Measurements from ENCODE around the gene MYOCOS. TPM values are rescaled to one million over a fixed set of nuclear protein-coding genes. Genes with fewer than 3 reads are reported as not detected.
A peak's percentile ranks its signal among the peaks of the same experiment; 100 is the strongest.

MYOCOS gene
- total RNA-seq, 1 experiment from 2014 or later: not detected

DNA sequence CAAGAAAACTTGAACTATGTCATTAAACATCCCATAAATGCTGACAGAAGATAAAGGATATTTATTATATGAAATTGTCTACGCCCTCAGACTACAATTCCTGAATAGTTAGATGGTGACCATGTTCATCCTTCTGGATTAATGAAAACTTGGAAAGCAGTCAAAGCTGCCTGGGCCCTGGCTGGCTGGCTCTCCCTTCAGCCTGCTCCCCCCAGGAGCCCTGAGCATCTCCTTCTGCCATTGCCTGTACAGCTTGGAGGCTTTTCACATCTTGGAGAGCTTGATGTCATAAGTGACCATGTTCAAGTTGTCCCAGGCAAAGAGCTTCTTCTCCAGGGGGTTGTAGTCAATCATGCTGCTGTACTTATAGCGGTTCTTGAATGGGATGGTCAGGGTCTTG is 13.6 kb downstream of the MYOCOS start:
- H3K9me3 ChIP-seq (ENCODE audit: control insufficient read depth, insufficient read depth, low read depth, low read length): no peaks in the 10 kb centered on the region
- intact Hi-C loops (cut with micrococcal nuclease; ENCODE audit: unreplicated experiment) (no loop called here), in situ Hi-C loops (cut with HindIII; ENCODE audit: low pct_unique_long_range_greater_than_20kb, low sequenced_read_pairs) (no loop called here)
- H3K4me1 ChIP-seq (ENCODE audit: control insufficient read depth, insufficient read depth, low read length): no peaks in the 10 kb centered on the region
- no peaks in the 10 kb centered on the region for H3K36me3 ChIP-seq (ENCODE audit: control insufficient read depth, insufficient read depth, low read length)
- BruUV-seq (replicated peaks): no TSS peak
- ChIA-PET POLR2A (no interaction called here), CTCF (no interaction called here)
- no peak for DNase-seq (ENCODE audit: low read depth, low spot score)
- H3K4me3 ChIP-seq (ENCODE audit: low read depth in 2 of 2, low read length in 2 of 2): no peak overlapping the region
- no peak for ATAC-seq
- no peak for TF ChIP-seq TCF7L2 (IDR thresholded peaks at IDR 0.05; ENCODE audit: low read depth, low read length)
- TF ChIP-seq, protein P1, sequence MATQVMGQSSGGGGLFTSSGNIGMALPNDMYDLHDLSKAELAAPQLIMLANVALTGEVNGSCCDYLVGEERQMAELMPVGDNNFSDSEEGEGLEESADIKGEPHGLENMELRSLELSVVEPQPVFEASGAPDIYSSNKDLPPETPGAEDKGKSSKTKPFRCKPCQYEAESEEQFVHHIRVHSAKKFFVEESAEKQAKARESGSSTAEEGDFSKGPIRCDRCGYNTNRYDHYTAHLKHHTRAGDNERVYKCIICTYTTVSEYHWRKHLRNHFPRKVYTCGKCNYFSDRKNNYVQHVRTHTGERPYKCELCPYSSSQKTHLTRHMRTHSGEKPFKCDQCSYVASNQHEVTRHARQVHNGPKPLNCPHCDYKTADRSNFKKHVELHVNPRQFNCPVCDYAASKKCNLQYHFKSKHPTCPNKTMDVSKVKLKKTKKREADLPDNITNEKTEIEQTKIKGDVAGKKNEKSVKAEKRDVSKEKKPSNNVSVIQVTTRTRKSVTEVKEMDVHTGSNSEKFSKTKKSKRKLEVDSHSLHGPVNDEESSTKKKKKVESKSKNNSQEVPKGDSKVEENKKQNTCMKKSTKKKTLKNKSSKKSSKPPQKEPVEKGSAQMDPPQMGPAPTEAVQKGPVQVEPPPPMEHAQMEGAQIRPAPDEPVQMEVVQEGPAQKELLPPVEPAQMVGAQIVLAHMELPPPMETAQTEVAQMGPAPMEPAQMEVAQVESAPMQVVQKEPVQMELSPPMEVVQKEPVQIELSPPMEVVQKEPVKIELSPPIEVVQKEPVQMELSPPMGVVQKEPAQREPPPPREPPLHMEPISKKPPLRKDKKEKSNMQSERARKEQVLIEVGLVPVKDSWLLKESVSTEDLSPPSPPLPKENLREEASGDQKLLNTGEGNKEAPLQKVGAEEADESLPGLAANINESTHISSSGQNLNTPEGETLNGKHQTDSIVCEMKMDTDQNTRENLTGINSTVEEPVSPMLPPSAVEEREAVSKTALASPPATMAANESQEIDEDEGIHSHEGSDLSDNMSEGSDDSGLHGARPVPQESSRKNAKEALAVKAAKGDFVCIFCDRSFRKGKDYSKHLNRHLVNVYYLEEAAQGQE (IDR thresholded peaks at IDR 0.05; ENCODE audit: insufficient read depth in 1 of 2, low read depth in 2 of 2, low read length in 1 of 2): no peak
- TF ChIP-seq, protein P2, sequence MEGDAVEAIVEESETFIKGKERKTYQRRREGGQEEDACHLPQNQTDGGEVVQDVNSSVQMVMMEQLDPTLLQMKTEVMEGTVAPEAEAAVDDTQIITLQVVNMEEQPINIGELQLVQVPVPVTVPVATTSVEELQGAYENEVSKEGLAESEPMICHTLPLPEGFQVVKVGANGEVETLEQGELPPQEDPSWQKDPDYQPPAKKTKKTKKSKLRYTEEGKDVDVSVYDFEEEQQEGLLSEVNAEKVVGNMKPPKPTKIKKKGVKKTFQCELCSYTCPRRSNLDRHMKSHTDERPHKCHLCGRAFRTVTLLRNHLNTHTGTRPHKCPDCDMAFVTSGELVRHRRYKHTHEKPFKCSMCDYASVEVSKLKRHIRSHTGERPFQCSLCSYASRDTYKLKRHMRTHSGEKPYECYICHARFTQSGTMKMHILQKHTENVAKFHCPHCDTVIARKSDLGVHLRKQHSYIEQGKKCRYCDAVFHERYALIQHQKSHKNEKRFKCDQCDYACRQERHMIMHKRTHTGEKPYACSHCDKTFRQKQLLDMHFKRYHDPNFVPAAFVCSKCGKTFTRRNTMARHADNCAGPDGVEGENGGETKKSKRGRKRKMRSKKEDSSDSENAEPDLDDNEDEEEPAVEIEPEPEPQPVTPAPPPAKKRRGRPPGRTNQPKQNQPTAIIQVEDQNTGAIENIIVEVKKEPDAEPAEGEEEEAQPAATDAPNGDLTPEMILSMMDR (IDR thresholded peaks at IDR 0.05): no peak
- no peak overlapping the region for H3K27ac ChIP-seq (ENCODE audit: low read length)
- H3K27me3 ChIP-seq (ENCODE audit: control insufficient read depth, insufficient read depth, low read length): no peaks in the 10 kb centered on the region

DNA sequence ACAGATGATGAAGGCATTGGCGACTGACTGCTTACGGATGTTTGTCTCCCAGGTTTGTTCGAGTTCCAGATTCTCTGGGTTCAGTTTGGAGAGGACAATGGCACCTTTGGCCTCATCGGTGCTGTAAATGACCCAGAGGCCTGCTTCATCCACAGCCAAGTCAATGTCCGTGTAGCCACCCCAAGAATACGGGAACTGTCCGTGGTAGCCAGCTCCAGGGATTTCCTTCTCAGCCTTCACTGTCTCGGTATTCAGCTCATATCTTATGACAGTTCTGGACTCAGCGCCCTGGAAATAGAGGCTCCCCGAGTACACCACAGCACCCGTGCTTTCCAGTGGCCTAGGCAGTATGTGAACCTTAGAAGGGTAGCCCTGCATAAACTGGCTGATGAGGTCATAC is 14.1 kb downstream of the MYOCOS start:
- CTCF ChIA-PET: interaction anchor here (1.3 kb wide), 1 partner anchor 8 kb away, joined by 3 read pairs; no protein-coding TSS in a partner anchor

More for the DNA sequence above, 14.1 kb downstream of the MYOCOS start:
- no peaks in the 10 kb centered on the region for H3K9me3 ChIP-seq (ENCODE audit: control insufficient read depth, insufficient read depth, low read depth, low read length)
- H3K27ac ChIP-seq (ENCODE audit: low read length): no peak overlapping the region
- no peak for TF ChIP-seq POLR2AphosphoS5 (IDR thresholded peaks at IDR 0.05; ENCODE audit: low read depth, low read length)
- TF ChIP-seq, protein P1 (IDR thresholded peaks at IDR 0.05; ENCODE audit: insufficient read depth in 1 of 2, low read depth in 2 of 2, low read length in 1 of 2): peak; percentile 74 to 79
- no peak overlapping the region for H3K4me3 ChIP-seq (ENCODE audit: low read depth in 2 of 2, low read length in 2 of 2)
- POLR2A ChIA-PET: no interaction called here
- ATAC-seq: no peak
- no peaks in the 10 kb centered on the region for H3K36me3 ChIP-seq (ENCODE audit: control insufficient read depth, insufficient read depth, low read length)
- no peaks in the 10 kb centered on the region for H3K27me3 ChIP-seq (ENCODE audit: control insufficient read depth, insufficient read depth, low read length)
- BruUV-seq (replicated peaks): no TSS peak
- no peaks in the 10 kb centered on the region for H3K4me1 ChIP-seq (ENCODE audit: control insufficient read depth, insufficient read depth, low read length)
- in situ Hi-C loops (cut with HindIII; ENCODE audit: low pct_unique_long_range_greater_than_20kb, low sequenced_read_pairs): no loop called here
- intact Hi-C loops (cut with micrococcal nuclease; ENCODE audit: unreplicated experiment): no loop called here
- DNase-seq (ENCODE audit: low read depth, low spot score): no peak

Data from Panc1 (cell line).